DMS79 treated with DMSO at 0.1 percent for 48 hours (cell line): ENCODE results near the gene PPM1E.

Experiments used
- DNase-seq: peaks from one replicate; lab custom pipeline; 2025; lab: John Stamatoyannopoulos, UW

Gene PPM1E

DNA sequence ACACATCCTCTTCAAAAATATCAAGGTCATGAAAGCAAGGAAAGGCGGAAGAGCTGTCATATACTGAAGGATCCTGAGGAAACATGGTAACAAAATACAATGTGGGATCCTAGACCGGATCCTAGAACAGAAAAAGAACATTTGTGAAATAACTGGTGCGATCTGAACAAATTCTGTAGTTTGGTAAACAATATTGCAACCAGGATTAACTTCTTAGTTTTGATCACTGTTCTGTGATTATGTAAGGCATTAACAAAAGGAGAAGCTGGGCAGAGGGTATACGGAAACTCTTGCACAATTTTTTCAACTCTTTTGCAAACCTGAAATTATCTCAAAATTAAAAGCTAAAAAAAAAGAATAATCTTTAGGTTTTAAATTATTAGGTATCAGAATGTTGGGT, 241.3 kb downstream of the PPM1E start:
- no peak for DNase-seq

DNA sequence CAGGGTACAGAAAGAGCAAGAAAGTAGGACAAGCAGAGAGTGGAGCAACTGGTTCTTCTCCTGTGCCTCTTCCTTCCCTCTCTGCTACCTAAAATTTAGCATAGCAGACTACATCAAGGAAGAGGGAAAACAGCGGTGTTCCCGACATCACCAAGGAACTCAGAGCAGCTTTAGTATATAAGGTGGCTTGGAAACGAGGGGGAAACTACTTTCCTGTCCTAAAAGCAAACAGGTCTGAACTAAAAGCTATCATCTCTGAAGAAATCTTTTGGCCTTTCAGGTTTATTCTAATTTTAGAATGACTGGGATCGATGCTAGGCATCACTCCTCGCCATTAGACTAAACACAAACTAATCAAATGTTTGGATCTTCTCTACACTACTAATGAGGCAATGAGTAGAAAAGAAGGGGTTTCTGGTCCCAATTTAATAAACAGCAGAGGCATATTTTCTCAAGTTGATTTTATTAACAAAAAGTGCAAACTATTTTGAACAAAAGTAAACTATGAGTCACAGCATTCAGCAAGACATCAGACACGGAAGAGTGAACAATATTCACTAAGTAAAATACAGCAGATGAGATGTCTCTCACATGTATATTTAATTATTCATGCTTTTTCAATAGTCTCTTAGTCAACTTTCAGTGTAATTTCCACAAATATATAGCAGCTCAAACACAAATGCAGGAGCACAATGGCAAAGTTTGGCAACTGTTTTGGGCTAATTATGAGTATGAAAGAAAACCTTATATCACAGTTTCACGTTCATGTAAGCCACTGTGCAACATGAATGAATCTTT, 242.3 kb downstream of the PPM1E start:
- DNase-seq, result no peak

DNA sequence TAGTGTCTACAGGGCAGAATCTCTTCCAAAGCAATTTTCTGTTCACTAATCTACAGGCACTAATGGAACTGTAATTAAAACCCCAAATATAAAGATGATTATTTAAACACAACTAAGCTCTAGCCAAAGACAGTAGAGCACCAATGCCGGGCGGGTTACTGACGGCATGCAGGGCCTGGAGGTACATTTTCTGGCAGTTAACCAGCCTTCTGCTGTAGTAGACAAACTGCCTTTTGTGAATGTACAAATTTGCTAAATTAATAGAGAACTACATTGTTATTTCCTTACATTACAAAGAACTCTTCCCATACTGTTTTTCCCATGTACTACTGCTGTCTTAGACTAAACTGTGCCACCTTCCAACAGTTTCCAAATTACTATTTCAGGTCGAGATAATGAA, 243.2 kb downstream of the PPM1E start:
- DNase-seq, result no peak

DNA sequence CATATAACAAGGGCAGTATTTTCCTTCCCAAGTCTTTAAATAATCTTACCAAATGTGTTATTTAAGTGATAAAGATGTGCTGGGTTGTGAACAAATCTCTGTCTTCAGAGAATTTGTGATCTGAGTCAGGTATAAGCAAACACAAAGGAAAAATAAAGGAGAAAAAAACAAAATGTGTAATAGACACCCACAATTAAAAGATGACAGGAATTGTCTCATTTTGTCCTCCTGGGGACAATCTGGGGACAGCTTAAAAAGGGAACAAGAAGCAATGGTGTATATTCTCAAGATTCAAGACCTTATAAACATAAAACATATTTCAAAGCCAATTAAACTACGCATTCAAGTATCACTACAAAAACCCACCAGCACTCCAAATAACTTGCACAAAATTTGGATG, 243.8 kb downstream of the PPM1E start:
- no peak for DNase-seq

GRCh38 chr17:59000022-59000421, 244.4 kb downstream of the PPM1E start:
- DNase-seq, result no peak

DNA sequence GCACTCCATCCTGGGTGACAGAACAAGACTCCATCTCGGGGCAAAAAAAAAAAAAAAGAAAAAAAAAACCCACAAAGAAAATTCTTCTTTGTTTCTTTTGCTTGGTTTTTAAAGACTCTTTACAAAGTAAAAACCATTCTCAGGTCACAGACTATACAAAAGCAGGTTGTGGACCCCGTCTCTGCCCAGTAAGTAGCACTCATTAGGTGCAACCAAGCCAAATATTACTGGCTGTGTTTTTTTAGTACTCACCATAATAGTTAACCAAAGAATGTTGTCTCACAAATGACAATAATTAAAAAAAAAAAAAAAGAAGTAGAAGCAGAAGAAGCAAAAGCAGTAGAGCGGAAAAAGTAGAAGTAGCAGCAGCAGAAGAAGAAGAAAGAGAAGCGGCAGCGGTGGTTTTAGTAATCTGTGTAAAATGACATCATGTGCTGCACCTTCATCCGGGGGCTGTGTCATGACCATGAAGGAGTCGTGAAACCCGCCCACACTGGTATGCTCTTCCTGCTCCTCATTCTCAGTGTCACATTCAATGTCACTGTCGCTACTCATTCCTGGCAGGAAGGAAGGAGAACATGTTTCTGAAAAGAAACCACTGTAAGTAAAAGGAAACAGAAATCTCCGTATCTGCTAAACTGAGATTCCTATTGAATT, 245.6 kb downstream of the PPM1E start:
- no peak for DNase-seq

GRCh38 chr17:59002126-59002525, 246.5 kb downstream of the PPM1E start:
- no peak for DNase-seq

- DNase-seq, result no peak
These were observed 247.2 kb downstream of the PPM1E start for GRCh38 chr17:59002848-59003247.

- no peak for DNase-seq
These were observed 248.2 kb downstream of the PPM1E start for GRCh38 chr17:59003860-59004259.

DNA sequence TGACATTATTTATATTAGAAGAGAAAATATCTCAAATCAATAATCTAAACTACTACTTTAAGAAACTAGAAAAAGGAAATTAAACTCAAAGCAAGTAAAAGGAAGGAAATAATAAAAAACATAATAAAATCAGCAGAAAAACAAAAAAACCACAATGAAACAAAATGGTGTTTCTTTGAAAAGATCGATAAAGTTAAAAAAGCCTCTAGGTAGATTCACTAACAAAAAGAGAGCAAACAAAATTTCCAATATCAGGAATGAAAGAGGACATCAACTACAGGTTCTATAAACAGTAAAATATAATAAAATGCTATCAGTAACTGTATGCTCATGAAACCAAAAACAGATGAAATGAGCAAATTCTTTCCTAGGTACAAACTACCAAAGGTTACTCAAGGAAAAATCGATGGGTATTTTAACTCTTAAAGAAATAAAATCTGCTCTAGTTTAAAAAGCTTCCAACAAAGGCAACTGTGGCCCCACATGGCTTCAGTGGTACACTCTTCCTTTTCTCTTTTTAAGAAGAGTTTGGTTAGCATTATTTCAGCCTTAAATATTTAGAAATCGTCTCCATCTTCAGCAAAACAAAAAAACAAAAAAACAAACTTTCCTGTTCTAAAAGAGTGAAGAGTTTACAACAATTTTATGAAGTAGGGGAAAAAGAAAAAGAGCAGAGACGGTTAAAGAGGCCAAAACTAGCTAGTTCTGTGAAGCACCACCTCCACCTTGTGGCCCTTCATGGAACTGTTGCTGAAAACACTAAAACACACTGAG, 248.9 kb downstream of the PPM1E start:
- DNase-seq, result peak; percentile 16

DNA sequence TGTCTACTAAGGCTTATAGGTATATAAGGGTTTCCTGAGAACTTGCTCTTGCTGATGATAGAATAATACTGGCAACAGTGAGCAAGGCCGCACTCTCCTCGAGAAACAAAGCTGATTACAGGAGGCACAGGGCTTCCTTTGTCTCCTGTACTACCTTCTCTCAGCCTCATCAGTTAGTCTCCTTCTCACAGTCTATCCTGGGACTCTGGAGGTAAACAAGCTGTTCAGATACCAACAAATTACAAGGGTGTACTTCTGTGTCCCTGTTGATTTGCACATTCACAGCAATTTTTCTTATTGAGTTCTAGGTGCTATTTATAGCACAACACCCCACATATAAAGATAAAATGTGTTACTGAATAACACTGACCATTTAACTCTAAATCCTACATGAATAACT, 252.3 kb downstream of the PPM1E start:
- DNase-seq, result no peak

DNA sequence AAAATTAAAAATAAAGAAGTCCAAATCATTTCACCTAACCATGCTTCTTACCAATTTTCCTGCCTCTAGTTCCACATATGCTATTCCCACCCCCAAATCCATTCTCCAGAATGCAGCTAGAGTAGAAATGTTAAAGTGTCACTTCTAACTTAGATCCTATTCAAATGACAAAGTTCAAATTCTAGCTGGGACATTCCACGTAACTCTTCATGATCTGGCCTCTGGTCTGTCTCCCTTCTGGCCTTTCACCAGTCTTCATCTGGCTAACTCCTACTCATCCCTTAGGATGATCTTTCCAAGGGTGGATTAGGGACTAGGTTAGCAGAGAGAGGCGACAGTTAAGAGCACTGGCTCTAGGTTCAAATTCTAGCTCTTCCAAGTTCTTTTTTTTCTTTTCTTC, 253.1 kb downstream of the PPM1E start:
- DNase-seq, result no peak

- no peak for DNase-seq
These were observed 254.4 kb downstream of the PPM1E start for GRCh38 chr17:59010026-59010425.

DNA sequence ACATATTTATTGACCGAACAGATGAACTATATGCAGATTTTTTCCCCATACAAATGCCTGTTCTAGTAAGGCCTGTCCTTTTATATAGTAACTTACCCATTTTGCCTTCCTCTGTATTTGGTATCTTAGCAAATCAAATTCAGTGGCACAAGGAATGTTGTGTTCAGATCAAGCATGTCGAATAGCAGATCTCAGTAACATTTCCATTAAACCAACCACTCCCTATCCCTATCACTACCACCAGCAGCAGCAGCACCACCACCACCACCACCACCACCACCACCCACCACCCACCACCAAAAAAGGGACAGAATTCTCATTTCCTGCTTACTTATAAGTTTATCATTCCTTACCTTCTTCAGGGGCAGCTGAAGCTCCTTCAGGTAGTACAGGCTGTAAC, 256.3 kb downstream of the PPM1E start:
- DNase-seq, result no peak

- no peak for DNase-seq
These were observed 262.4 kb downstream of the PPM1E start for GRCh38 chr17:59018019-59018418.

DNA sequence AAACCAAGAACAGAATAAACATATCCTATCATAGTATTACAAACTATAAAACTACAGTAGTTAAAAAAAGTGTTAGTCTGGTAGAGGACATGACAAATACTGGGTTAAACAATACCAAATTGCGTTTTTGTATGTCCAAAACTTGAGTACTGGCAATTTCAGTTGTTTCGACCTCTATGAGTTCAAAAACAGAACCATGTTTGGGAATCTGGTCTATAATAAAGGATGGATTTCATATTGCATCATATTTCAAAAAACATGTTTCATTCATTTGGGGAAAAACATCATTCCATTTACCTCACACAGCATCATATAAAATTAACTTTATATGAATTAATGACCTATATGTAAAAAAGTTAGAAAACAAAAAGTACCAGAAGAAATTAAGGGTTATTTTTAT, 269.3 kb downstream of the PPM1E start:
- DNase-seq, result no peak

DNA sequence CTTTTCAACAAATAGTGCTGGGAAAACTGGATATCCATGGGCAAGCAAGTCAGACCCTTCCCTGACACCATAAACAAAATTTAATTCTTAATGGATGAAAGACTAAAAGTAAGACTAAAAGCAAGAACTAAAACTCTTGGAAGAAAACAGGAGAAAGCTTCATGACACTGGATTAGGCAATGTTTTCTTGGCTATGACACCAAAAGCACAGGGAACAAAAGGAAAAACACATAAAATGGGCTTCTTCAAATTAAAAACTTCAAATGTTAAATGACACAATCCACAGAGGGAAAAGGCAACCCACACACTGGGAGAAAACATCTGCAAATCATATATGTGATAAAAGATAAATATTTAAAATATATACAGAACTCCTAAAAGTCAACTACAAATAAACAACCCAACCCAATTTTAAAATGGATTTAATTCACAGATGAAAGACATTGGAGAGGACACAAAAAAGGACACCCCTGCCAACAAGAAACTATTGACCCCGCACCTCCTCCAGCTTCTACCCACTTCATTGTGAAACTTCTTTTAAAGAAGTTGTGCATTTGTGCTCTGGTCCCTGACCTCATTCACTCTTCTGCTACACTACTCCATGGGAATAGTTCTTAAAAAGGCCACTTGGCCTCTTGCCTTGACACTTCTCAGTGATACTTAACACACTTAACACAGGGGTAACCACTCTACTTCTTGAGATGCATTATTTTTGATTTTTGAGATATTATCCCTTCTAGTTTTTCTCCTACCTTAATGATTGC, 270.7 kb downstream of the PPM1E start:
- peak; percentile 24 for DNase-seq

DNA sequence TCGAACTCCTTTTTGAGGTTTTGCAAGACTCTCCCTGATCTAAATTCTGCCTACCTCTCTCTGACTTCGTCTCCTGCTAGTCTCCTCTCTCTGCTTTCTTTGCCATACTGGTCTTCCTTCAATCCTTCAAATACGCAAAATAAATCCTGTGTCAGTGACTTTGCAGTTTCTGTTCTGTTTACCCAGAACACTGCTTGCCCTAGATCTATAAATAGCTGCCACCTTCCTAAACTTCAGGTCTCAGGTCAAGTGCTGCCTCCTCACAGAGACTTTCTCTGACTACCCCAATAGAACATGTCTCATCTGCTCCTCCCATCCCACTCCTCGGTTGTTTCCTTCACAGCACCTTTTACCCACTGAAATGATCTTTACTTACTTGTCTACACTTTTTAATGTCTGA, 272.1 kb downstream of the PPM1E start:
- no peak for DNase-seq

- DNase-seq, result no peak
These were observed 272.7 kb downstream of the PPM1E start for GRCh38 chr17:59028328-59028727.

- DNase-seq, result no peak
These were observed 275.2 kb downstream of the PPM1E start for GRCh38 chr17:59030811-59031210.
